GM12872 (cell line): Measurements from ENCODE around the gene NAV2.

Experiments used
- CTCF ChIP-seq: IDR thresholded peaks from 3 replicates; pipeline ENCODE4 v1.5.1; 2011; ENCODE audit warnings: low read depth, mild to moderate bottlenecking, low read length, moderate library complexity; ENCODE audit not compliant: insufficient read depth

Gene NAV2

GRCh38 chr11:20105427-20105826, 392.8 kb downstream of the NAV2 start:
- no peak for TF ChIP-seq CTCF

- no peak for TF ChIP-seq CTCF
Observed at GRCh38 chr11:20109731-20110445, 397.3 kb downstream of the NAV2 start.

- TF ChIP-seq CTCF, result peak; percentile 99
Observed at GRCh38 chr11:20110908-20111669, 398.5 kb downstream of the NAV2 start.

GRCh38 chr11:20111871-20112270, 399.2 kb downstream of the NAV2 start:
- TF ChIP-seq CTCF, result no peak

DNA sequence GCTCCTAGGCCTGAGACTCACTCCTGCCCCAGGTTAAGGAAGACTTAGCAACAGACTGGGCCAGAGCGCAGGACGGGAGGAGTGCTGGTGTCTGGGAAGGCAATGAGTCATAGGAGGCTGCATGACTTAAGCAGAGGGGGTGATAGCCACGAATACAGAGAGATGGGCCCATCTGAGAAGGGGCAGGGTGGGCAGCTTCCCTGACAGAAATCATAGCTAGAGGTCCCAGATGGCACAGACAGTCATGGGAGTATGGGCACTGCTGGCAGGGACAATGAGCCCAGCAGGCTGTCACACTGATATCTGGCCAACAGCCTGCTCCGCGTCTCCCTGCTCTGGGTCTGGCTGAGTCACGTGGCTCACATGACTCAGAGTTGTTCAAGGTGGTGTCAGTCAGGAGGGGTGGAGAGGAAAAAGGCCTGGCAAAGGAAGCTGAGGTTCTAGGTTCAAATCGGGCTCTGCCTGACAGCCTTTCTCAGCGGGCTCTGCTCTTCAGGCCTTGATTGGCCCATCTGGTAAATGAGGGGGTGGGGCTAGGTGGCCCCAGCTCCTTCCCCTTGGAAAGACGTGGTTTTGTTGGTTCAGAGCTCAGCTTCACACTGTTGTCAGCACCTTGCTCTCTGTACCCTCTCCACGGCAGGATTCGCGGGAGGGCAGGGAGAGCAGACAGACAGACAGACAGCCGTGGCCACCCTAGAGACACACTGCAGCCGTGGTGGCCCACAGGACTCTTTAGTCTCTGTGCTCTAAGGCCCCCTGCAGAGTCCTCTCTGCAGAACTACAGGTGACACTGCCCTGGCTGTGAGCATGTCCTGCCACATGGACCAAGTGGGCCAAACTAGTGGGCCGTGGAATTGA, 399.9 kb downstream of the NAV2 start:
- TF ChIP-seq CTCF, result no peak

DNA sequence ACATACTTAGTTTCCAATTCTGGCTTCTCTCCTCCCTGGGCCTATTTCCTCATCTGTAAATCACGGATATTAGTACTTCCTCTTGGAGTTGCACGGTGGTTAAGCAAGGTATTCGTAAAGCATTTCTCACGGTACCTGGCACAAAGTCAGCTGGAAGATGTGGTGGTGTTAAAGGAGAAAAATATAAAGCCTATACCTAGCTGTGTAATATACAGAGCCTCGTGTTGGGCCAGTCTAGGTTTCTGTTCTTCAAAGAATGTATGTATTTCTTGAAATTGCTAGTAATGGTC, 400.5 kb downstream of the NAV2 start:
- TF ChIP-seq CTCF, result no peak

DNA sequence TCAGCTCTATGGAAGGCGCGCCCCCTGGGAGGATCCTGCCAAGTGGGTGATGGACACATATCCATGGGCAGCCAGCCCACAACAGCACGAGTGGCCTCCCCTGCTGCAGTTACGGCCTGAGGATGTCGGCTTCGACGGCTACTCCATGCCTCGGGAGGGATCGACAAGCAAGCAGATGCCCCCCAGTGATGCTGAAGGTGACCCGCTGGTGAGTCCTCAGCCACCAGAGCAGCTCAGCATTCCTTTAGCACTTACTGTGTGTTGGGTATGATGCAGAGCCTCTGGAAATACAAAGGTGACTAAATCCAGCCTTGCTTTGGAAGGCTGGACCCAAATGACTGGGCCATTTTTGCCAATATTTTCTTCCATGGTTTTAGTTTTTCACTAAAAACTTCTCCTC, 402.0 kb downstream of the NAV2 start:
- no peak for TF ChIP-seq CTCF
